GM21529 (cell line): ENCODE results near the gene FGF1.
A peak's percentile ranks its signal among the peaks of the same experiment; 100 is the strongest.

Source experiments
- ATAC-seq: cut with Tn5 transposase; IDR thresholded peaks from one replicate; pipeline ENCODE4 v1.9.1; 2021; ENCODE audit not compliant: unreplicated experiment

The FGF1 gene

GRCh38 chr5:142685418-142686209 lies at the start of gene FGF1:
FGF1 (minus strand) TSS chr5:142686090; CDS start chr5:142614127, 71,963 bp downstream.
- ATAC-seq = no peak

- ATAC-seq = no peak
These were observed 41.8 kb upstream of the FGF1 start for GRCh38 chr5:142727735-142728047.

GRCh38 chr5:142726188-142726731 lies 40.4 kb upstream of the FGF1 start:
- ATAC-seq = peak; percentile 54

- ATAC-seq = no peak
These were observed 39.6 kb upstream of the FGF1 start for GRCh38 chr5:142725231-142726187.

- ATAC-seq = no peak
These were observed 38.9 kb upstream of the FGF1 start for GRCh38 chr5:142724821-142725220.

GRCh38 chr5:142722896-142723295 lies 37.0 kb upstream of the FGF1 start:
- ATAC-seq = no peak

- no peak for ATAC-seq
These were observed 36.3 kb upstream of the FGF1 start for GRCh38 chr5:142722146-142722545.

GRCh38 chr5:142720641-142721271 lies 34.9 kb upstream of the FGF1 start:
- no peak for ATAC-seq

GRCh38 chr5:142719836-142720370 lies 34.0 kb upstream of the FGF1 start:
- no peak for ATAC-seq

- no peak for ATAC-seq
These were observed 31.8 kb upstream of the FGF1 start for GRCh38 chr5:142717582-142718215.

GRCh38 chr5:142716963-142717362 lies 31.1 kb upstream of the FGF1 start:
- peak; percentile 39 for ATAC-seq

GRCh38 chr5:142715291-142715690 lies 29.4 kb upstream of the FGF1 start:
- no peak for ATAC-seq

- peak; percentile 97 for ATAC-seq
These were observed 27.3 kb upstream of the FGF1 start for GRCh38 chr5:142713121-142713706.

GRCh38 chr5:142703153-142703552 lies 17.3 kb upstream of the FGF1 start:
- ATAC-seq = no peak

GRCh38 chr5:142701673-142702311 lies 15.9 kb upstream of the FGF1 start:
- no peak for ATAC-seq

GRCh38 chr5:142700566-142700965 lies 14.7 kb upstream of the FGF1 start:
- no peak for ATAC-seq

GRCh38 chr5:142699184-142699720 lies 13.4 kb upstream of the FGF1 start:
- peak; percentile 80 for ATAC-seq

GRCh38 chr5:142698447-142699183 lies 12.7 kb upstream of the FGF1 start:
- no peak for ATAC-seq
